ENCODE data around the gene CIB4. TPM values are rescaled to one million over a fixed set of nuclear protein-coding genes. Genes with fewer than 3 reads are reported as not detected.

CIB4 gene
- total RNA-seq, 4 donors from 2014 or later, result 1.1 TPM; not detected in 3

GRCh38 chr2:26681656-26682055 lies 40.5 kb upstream of the CIB4 start:
- TF ChIP-seq, protein P1, sequence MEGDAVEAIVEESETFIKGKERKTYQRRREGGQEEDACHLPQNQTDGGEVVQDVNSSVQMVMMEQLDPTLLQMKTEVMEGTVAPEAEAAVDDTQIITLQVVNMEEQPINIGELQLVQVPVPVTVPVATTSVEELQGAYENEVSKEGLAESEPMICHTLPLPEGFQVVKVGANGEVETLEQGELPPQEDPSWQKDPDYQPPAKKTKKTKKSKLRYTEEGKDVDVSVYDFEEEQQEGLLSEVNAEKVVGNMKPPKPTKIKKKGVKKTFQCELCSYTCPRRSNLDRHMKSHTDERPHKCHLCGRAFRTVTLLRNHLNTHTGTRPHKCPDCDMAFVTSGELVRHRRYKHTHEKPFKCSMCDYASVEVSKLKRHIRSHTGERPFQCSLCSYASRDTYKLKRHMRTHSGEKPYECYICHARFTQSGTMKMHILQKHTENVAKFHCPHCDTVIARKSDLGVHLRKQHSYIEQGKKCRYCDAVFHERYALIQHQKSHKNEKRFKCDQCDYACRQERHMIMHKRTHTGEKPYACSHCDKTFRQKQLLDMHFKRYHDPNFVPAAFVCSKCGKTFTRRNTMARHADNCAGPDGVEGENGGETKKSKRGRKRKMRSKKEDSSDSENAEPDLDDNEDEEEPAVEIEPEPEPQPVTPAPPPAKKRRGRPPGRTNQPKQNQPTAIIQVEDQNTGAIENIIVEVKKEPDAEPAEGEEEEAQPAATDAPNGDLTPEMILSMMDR (IDR thresholded peaks at IDR 0.05; ENCODE audit: low read depth), result no peak

DNA sequence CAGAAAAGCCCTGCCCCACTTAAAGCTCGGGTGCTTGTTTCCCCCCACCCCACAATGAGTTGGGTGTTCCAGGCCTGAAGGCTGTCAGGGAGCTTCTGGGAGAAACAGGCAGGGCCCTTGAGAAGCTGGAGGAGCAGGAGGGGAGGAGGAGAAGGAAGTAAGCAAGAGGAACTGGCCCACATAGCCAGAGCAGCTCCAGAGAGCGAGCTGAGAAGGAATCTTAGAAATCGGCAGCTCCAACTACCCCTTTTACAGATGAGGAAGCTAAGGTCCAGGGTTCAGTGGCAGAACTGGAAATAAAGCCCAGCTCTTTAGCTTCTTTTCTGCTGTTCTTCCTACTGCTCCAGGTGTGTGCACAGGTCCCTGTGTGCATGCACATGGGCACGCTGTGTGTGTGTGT lies 38.7 kb upstream of the CIB4 start:
- TF ChIP-seq, protein P1 (IDR thresholded peaks at IDR 0.05; ENCODE audit: low read depth), result no peak

GRCh38 chr2:26678035-26678434 lies 36.9 kb upstream of the CIB4 start:
- TF ChIP-seq, protein P1 (IDR thresholded peaks at IDR 0.05; ENCODE audit: low read depth), result no peak

- TF ChIP-seq, protein P1 (IDR thresholded peaks at IDR 0.05; ENCODE audit: low read depth), result no peak
Observed at GRCh38 chr2:26675651-26676255, 34.6 kb upstream of the CIB4 start.

- TF ChIP-seq, protein P1 (IDR thresholded peaks at IDR 0.05; ENCODE audit: low read depth), result no peak
Observed at GRCh38 chr2:26674771-26675170, 33.6 kb upstream of the CIB4 start.

DNA sequence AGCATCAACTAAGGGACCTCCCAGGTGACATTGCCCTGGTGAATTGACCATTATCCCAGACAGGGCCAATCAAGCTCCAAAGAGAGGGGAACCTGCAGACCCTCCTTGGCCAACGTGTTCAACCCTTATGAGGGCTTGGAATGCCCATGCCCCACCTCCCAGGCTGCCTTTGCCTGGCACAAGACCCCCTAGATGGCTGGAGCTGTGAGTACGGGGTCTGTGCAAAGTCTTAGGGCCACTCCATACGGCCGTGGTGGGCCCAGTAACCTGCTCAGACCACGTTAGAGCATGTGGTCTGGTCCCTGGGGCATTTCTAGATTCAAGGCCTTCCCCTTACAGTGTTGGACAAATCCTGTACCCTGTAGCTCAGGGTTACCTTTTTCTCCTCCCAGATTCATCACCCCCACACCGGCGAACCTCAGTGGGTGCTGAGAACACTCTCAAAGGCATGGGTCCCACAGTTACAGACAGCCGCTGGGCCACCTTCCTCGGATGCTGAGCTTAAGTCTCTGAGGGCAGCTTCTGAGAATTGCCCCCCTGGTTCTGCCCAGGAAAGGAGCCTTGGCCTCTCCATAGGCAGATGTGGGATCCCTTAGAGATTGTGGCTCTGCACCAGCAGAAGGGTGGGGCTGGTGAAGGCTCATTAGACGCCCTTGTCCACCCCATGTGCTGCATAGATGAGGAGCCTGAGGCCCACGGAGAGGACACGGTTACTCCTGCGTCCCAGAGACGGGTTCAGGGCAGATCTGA lies 33.0 kb upstream of the CIB4 start:
- TF ChIP-seq, protein P1 (IDR thresholded peaks at IDR 0.05; ENCODE audit: low read depth), result no peak

- TF ChIP-seq, protein P1 (IDR thresholded peaks at IDR 0.05; ENCODE audit: low read depth), result no peak
Observed at GRCh38 chr2:26672818-26673393, 31.7 kb upstream of the CIB4 start.
